Gastrocnemius medialis (tissue), 4 donors: Measurements from ENCODE around the gene ABHD12B.
A peak's percentile ranks its signal among the peaks of the same experiment; 100 is the strongest.

Source experiments
- CTCF ChIP-seq, 5 experiments: fragments of 450-650 bp in 3 of 5; fragments of 200-600 bp in 2 of 5; sonication (generic) in 2 of 5; IDR thresholded peaks in 4 of 5; conservative IDR thresholded peaks in 1 of 5; 1 replicate in 4 of 5; 2 replicates in 1 of 5; pipeline ENCODE4 v1.5.1; 2016 to 2019; ENCODE audit warnings: antibody characterized with exemption in 5 of 5, mild to moderate bottlenecking in 3 of 5, moderate library complexity in 3 of 5
- POLR2A ChIP-seq, 2 donors: fragments of 450-650 bp; IDR thresholded peaks; one replicate each; pipeline ENCODE4 v1.6.1; 2017; ENCODE audit warnings: antibody characterized with exemption in 2 of 2, mild to moderate bottlenecking in 2 of 2, moderate library complexity in 2 of 2

DNA sequence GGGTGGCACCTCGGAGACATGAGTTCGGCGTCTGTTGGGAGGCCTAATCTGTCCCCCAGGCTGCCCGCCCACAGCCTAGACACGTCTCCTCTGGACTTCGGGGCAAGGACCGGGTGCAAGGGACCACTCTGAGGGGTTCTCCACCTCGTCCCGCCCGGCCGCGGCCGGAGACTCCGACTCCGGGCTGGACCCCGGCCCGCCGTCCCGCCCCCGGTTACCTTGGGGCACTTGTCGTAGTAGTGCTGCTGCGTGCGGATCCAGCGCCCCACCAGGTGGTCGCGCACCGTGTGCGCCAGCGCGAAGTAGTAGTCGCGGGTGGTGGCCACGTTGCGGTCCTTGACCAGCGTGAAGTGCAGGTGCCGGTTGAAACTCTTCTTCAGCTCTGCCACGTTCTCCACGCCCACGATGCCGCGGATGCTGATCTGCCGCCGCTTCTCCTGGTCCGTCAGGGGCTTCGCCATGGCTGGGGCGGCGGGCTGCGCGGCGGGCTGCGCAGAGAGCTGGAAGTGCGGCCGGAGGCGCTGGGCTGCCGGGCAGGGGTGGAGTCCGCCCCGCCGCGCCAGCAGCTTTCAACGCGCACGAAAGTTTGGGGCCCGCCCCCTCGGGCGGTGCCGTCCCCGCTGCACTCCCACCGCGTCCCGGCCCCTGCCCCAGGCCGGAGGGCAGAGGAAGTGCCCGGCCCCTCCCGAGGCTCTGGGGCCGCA is 72.2 kb downstream of the ABHD12B start, which contains the start of gene PYGL:
- TF ChIP-seq POLR2A (IDR thresholded peaks at IDR 0.05): peak; percentile 33 to 41
- no peak for TF ChIP-seq CTCF (IDR thresholded peaks at IDR 0.05 in 4 of 5, conservative IDR thresholded peaks at IDR 0.05 in 1 of 5)
